Upper lobe of right lung (tissue), 1 donor: ENCODE results near the gene POU2F3. TPM values are rescaled to one million over a fixed set of nuclear protein-coding genes. Genes with fewer than 3 reads are reported as not detected.
"Not testable (repeated sequence)": the region's sequence is repeated elsewhere in the genome, so short reads cannot be mapped to it uniquely, and the experiment has no call there.

ENCODE experiments used
- ATAC-seq: fragments of 200-7000 bp; cut with Tn5 transposase; one replicate; pipeline ENCODE4 v1.9.1; 2020; ENCODE audit warnings: mild to moderate bottlenecking, moderate library complexity
- DNase-seq: peaks from one replicate; pipeline ENCODE4 v3.0.0-alpha.2; 2020
- H3K27ac ChIP-seq: fragments of 200-600 bp; one replicate; pipeline ENCODE4 v1.8.0; 2022
- H3K27me3 ChIP-seq: fragments of 200-600 bp; one replicate; pipeline ENCODE4 v1.8.0; 2022; ENCODE audit warnings: mild to moderate bottlenecking
- H3K36me3 ChIP-seq: fragments of 200-600 bp; one replicate; pipeline ENCODE4 v1.8.0; 2022
- H3K4me1 ChIP-seq: fragments of 200-600 bp; one replicate; pipeline ENCODE4 v1.8.0; 2022
- H3K4me3 ChIP-seq: fragments of 200-600 bp; one replicate; pipeline ENCODE4 v1.8.0; 2022; ENCODE audit warnings: mild to moderate bottlenecking
- H3K9me3 ChIP-seq: fragments of 200-600 bp; one replicate; pipeline ENCODE4 v1.8.0; 2022
- intact Hi-C: fragments of 100-400 bp; cut with DNase I; formaldehyde crosslinking; loops from one replicate; pipeline ENCODE4 v1.11.0; 2022
- total RNA-seq: library from RNA; stranded (reverse); fragmentation: NEBNext Ultra II Directional; extraction: Animal tissue kit (Norgen Biotek cat#: 25700); gene quantifications from one replicate; pipeline ENCODE4 v1.2.1, GENCODE V29; 2021
- TF ChIP-seq, protein P1 (sequence below): fragments of 200-600 bp; IDR thresholded peaks from one replicate; pipeline ENCODE4 v1.8.0; 2022; ENCODE audit warnings: antibody characterized with exemption
- donor health status: DM: no; HTN: yes; CAD: no; lungs with severe emphysema.

POU2F3 gene
- total RNA-seq, 1 donor from 2014 or later: 3.0 TPM

DNA sequence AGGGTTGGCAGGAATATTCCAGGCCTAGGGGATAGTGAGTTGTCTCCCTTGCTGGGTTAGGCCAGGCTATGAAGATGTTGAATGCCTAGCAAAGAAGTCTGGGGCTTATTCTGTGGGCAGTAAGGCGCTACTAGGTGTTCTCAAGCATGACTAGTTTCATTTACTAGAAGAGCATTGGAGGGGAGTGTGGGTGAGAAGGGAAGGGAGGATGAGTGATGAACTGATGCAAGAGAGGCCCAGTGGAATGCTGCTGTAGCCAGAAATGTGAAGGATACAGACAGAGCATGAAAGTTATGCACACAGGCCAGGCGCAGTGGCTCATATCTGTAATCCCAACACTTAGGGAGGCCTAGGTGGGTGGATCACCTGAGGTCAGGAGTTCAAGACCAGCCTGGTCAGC is 33.5 kb downstream of the POU2F3 start:
- ATAC-seq (no peak), DNase-seq (no peak)
- Histone ChIP-seq H3K36me3 (no peaks in the 10 kb centered on the region), H3K4me1 (no peaks in the 10 kb centered on the region), H3K27ac (no peak overlapping the region), H3K4me3 (no peak overlapping the region), H3K27me3 (peaks cover 14% of the 10 kb centered on the region), H3K9me3 (no peaks in the 10 kb centered on the region)
- intact Hi-C loops: no loop called here
- TF ChIP-seq, protein P1, sequence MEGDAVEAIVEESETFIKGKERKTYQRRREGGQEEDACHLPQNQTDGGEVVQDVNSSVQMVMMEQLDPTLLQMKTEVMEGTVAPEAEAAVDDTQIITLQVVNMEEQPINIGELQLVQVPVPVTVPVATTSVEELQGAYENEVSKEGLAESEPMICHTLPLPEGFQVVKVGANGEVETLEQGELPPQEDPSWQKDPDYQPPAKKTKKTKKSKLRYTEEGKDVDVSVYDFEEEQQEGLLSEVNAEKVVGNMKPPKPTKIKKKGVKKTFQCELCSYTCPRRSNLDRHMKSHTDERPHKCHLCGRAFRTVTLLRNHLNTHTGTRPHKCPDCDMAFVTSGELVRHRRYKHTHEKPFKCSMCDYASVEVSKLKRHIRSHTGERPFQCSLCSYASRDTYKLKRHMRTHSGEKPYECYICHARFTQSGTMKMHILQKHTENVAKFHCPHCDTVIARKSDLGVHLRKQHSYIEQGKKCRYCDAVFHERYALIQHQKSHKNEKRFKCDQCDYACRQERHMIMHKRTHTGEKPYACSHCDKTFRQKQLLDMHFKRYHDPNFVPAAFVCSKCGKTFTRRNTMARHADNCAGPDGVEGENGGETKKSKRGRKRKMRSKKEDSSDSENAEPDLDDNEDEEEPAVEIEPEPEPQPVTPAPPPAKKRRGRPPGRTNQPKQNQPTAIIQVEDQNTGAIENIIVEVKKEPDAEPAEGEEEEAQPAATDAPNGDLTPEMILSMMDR: no peak

DNA sequence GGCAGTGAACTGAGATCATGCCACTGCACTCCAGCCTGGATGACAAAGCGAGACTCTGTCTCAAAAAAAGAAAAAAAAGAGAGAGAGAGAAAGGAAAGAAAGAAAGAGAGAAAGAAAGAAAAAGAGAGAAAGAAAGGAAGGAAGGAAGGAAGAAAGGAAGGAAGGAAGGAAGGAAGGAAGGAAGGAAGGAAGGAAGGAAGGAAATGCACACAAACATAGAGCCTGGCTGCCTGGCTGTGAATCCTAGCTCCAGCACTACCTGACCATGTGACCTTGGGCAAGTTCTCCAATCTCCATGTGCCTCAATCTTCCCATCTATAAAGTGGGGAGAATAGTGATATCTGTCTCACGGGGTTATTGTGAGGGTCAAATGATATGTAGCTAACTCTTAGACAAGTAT is 34.0 kb downstream of the POU2F3 start:
- H3K4me1 ChIP-seq, intact Hi-C loops, ATAC-seq: not testable (repeated sequence)

DNA sequence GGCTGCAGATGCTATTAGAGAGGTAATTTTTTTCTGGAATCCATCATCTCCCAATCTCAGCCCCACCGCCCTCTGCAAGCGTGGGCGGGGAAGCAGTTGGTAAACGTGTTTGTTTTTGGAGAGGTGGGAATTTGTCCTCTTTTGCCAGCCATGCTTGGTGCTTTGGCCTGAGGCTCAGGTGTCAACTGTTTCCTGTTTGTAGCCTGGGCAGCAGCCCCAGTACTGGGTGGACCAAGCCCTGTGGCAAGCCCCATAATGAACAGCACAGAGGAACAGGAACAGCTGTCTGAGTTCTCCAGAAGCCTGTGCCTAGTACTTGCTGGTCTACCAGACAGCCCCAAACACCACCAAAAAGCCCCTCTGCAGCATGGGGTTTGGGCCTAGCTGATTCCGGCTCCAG is 39.6 kb downstream of the POU2F3 start:
- no peak for ATAC-seq
- Histone ChIP-seq H3K4me1 (no peaks in the 10 kb centered on the region), H3K27me3 (no peaks in the 10 kb centered on the region), H3K27ac (no peak overlapping the region), H3K36me3 (no peaks in the 10 kb centered on the region), H3K4me3 (no peak overlapping the region), H3K9me3 (no peaks in the 10 kb centered on the region)
- DNase-seq: no peak
- intact Hi-C loops: no loop called here
- TF ChIP-seq, protein P1: no peak

More for the DNA sequence above, 34.0 kb downstream of the POU2F3 start:
- H3K27me3 ChIP-seq, H3K4me3 ChIP-seq, H3K36me3 ChIP-seq, H3K27ac ChIP-seq, DNase-seq, H3K9me3 ChIP-seq: not testable (repeated sequence)

DNA sequence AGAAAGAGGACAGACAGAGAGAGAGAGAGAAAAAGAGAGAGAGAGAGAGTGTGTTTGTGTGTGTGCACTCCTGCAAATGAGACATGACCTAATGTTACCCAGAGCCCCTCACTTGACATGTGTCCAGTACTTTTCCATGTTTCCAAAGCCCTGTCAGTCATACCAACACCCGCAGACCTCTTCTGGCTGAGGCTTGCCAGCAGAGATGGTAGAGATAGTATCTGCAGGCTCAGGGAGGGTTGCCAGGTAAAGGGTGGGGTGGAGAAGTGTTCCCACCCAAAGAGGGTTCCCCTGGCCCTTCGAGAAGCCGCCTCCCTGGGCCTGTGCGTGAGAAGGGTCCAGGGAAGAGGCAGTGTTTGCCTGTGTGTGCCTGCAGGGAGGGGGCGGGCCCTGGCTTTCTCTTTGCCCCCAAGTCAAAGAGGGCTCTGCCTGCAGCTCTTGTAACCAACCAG is 40.7 kb downstream of the POU2F3 start:
- Histone ChIP-seq H3K27ac (no peak overlapping the region), H3K36me3 (no peaks in the 10 kb centered on the region), H3K27me3 (no peaks in the 10 kb centered on the region), H3K4me1 (no peaks in the 10 kb centered on the region), H3K9me3 (no peaks in the 10 kb centered on the region), H3K4me3 (no peak overlapping the region)
- ATAC-seq (no peak), DNase-seq (no peak)
- TF ChIP-seq, protein P1: no peak
- intact Hi-C loops: no loop called here

DNA sequence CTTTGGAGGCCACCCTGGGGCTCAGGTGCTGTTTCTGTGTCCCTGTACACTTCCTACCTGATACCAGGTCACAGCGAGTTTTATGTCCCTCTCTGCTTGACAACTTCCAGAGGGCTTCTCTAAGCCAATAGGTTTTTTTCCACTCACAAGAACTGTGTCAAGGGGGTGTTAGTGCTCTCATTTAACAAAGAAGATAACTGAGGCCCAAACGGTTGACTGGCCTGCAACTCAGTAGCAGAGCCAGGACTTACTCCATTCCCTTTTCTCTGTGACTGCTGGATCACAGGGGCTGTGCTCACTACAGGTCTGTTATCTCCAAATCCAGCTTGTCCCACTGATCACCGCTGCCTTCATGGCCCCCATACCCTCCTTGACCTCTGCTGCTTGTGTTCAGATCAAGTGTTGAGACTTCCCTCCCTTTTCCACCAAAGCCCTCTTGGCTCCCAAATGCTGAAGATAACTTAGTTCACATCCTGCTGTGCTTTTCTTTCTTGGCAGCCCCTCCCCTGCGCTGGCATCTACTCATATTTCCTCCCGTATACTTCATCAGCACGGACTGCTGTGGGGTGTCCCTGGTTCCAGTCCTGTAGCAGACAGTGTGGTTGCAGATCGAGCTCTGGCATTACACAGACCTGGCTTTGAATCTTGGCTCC is 41.3 kb downstream of the POU2F3 start:
- TF ChIP-seq, protein P1: no peak
- H3K4me1 ChIP-seq: no peaks in the 10 kb centered on the region
- H3K27ac ChIP-seq: no peak overlapping the region
- intact Hi-C loops: no loop called here
- H3K36me3 ChIP-seq: no peaks in the 10 kb centered on the region
- DNase-seq (no peak), ATAC-seq (no peak)
- H3K4me3 ChIP-seq: no peak overlapping the region
- no peaks in the 10 kb centered on the region for H3K9me3 ChIP-seq
- no peaks in the 10 kb centered on the region for H3K27me3 ChIP-seq

DNA sequence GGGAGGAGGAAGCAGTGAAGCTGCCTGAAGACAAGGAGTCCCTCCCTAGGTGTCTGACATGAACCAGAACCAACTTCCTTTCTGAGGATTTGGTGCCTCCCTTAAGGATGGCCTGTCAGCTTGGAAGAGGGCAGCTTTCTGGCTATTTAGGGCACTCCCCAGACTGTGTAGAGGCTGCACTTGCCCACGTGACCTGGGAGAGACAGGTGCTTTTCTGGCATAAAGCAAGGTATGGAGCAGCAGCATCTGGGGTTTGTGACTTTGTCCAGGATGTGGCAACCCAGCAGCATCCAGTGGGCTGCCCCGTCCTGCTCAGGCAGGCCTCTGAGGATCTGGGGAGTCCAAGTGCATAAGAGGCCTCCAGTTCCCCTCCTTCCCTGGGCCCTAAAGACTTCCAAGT is 43.2 kb downstream of the POU2F3 start:
- no peak for DNase-seq
- no peak for ATAC-seq
- no peaks in the 10 kb centered on the region for H3K4me1 ChIP-seq
- no peaks in the 10 kb centered on the region for H3K27me3 ChIP-seq
- H3K4me3 ChIP-seq: no peak overlapping the region
- intact Hi-C loops: no loop called here
- no peak overlapping the region for H3K27ac ChIP-seq
- no peaks in the 10 kb centered on the region for H3K9me3 ChIP-seq
- H3K36me3 ChIP-seq: no peaks in the 10 kb centered on the region
- TF ChIP-seq, protein P1: no peak
